Glomerular visceral epithelial cell (primary cell): ENCODE results near the gene NPVF.

Experiments
- DNase-seq: peaks from one replicate; pipeline ENCODE4 v3.0.0-alpha.2; 2016; ENCODE audit errors: extremely low spot score

NPVF gene, protein sequence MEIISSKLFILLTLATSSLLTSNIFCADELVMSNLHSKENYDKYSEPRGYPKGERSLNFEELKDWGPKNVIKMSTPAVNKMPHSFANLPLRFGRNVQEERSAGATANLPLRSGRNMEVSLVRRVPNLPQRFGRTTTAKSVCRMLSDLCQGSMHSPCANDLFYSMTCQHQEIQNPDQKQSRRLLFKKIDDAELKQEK

DNA sequence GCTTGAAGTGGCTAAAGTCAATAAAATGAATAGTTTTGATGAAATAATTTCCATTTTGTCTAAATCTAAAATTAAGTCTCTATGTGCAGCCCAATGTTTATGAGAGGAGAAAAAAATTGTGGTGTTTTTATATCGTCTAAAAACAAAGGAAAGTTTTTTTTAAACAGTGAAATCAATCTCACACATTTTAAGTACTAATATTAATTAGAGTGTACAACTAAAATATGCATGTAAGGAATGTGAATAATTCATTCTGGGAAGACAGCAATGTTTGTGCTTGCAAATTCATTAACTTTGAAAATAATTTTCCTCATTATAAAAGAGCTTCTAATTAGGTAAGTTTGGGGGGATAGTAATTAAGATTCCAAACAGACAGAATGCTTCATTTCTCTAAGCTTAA, at the start of gene NPVF:
Gene NPVF (minus strand): TSS at position 101 of the 400 bp plus-strand sequence. CDS start 47 bp downstream, at position 54.
- no peak for DNase-seq

DNA sequence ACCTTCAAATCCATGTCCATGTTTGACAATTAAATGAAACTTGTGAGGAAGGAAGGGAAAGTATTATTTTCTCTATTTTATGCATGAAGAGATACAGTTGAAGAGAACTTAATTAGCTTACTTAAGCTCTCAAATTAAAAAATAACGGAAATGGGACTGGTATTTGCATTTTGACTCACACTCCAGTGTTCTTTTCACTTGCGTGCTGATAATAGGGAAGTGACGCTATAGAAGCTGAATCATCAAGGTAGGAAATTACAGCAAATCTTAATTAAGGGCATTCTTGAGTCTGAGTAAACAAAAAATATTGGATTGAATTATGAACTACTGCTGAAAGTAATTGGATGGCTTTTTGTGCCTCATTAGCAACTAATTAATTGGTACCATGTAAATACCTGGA, 44.0 kb upstream of the NPVF start:
- DNase-seq, result no peak

DNA sequence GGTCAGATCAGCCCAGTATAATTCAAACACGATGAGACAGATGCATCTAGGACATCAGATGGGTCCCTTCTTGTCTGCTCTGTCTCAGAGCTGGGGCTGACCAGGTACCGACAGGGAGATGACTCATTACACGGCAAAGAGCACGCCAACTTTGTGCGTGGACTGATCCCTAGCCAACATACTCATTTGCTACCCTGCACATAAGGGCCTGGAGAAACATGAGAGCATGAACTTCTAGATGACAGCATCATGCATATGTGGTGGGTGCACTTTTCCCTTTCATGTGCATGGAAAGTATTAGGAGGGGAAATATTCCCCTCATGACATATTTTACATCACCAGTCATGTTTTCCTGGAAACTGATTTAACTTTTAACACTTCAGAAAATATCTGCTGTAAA, 35.1 kb upstream of the NPVF start:
- DNase-seq, result no peak

DNA sequence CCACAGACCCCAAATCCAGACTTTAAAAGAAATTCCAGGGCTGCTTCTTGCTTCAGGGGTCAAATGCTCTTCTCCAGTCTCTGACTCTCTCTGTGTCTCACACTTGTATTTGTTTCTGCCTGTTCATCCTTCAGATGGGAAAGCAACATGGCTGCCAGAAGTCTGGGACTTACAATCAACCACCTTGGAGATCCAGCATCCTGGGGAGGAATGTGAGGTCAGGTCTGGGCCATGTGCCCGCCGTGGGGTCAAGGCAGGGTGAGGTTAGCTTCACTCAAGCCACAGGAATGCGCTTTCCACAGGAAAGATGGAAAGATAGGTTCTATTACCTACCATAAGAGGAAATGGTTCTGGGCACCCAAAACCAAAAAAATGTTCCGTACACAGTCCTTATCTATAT, 34.3 kb upstream of the NPVF start:
- DNase-seq, result peak; percentile 92

- no peak for DNase-seq
These were observed 33.4 kb upstream of the NPVF start for GRCh38 chr7:25261545-25262140.

- DNase-seq, result peak; percentile 78
These were observed 32.7 kb upstream of the NPVF start for GRCh38 chr7:25260862-25261494.

GRCh38 chr7:25259487-25260243, 31.4 kb upstream of the NPVF start:
- peak; percentile 74 for DNase-seq

GRCh38 chr7:25256333-25256819, 28.1 kb upstream of the NPVF start:
- no peak for DNase-seq

- DNase-seq, result no peak
These were observed 27.5 kb upstream of the NPVF start for GRCh38 chr7:25255611-25256332.

- no peak for DNase-seq
These were observed 26.3 kb upstream of the NPVF start for GRCh38 chr7:25254604-25255003.

DNA sequence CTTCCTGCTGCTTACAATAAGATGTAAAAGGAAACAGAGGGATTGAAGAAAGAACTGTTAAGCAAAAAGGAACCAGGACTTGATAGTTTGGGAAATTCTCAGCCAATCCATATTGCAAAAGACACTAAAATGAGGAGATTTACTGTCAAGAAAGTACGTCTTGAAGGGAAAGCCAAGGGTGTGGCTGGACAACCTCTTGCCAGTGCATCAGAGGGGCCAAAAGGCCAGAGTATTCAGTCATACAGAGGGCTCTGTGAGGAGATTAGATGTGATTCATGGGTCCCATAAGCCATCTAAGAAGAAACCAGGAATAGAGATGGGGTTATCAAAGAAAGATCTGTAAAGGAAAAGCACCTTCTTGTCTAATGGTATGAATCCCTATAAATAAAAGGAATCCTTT, 25.4 kb upstream of the NPVF start:
- no peak for DNase-seq

GRCh38 chr7:25250386-25250785, 22.1 kb upstream of the NPVF start:
- DNase-seq, result peak; percentile 91

- no peak for DNase-seq
These were observed 21.5 kb upstream of the NPVF start for GRCh38 chr7:25249772-25250171.

DNA sequence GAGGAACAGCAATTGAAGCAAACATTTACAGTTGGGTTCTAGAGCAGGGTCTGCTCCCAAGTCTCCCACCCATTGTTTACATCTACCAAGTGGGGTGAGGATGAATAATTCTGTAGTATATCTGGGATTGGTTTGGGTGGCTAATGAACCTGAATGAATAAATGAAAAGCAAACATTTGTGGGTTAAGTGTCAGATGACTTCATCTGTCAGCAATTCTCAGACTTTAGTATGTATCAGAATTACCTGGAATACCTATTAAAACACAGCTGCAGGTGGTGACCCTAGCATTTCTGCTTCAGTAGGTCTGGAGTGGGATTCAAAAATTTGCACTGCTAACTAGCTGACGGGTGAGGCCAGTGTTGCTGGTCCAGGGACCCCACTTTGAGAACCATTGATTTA, 18.0 kb upstream of the NPVF start:
- peak; percentile 58 for DNase-seq

GRCh38 chr7:25244254-25245033, 16.2 kb upstream of the NPVF start:
- DNase-seq, result peak; percentile 31

GRCh38 chr7:25242678-25243077, 14.4 kb upstream of the NPVF start:
- DNase-seq, result no peak

GRCh38 chr7:25240896-25241295, 12.6 kb upstream of the NPVF start:
- DNase-seq, result no peak

- no peak for DNase-seq
These were observed 12.1 kb upstream of the NPVF start for GRCh38 chr7:25240340-25240739.

GRCh38 chr7:25239888-25240287, 11.6 kb upstream of the NPVF start:
- DNase-seq, result no peak

DNA sequence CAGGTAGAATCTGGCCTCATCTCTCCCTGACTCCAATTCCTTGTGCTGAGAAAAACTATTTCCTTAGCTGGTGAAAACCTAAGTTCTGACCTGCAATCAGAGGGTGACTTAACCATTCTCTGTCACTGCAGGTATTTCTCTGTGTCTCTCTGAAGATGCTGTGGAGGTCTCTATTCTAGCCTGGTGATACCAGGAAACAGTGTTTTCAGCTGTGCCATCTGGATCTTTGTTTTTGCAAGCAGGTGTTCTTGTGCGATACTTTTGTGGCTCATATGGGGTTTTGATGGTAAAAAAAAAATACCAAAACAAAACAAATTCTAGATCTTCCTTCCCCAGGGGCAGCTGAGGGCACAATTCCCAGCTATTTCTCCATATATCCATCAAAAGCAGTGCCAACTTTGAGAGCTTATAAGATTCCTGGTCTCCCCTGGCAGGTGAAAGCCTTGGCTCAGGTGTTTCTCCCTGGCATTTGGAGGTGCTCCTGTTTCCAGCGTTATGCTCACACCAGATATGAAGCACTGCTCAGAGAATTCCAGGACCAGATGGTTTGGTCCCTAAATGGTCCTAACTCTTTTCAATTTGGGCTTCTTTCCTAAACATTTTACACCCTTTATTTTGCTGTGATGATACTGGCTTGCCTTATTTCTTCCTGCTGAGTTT, 9.9 kb upstream of the NPVF start:
- no peak for DNase-seq

GRCh38 chr7:25235471-25235870, 7.2 kb upstream of the NPVF start:
- DNase-seq, result no peak
